ENCODE results near the gene AUP1. TPM values are rescaled to one million over a fixed set of nuclear protein-coding genes. Genes with fewer than 3 reads are reported as not detected.

Gene AUP1
- total RNA-seq, 2 donors from 2014 or later: 85.5 to 113 TPM

- Histone ChIP-seq H3K4me1 (ENCODE audit: control insufficient read depth in 1 of 2, low read depth in 2 of 2) (peaks cover 16 to 43% of the 10 kb centered on the region in 2 donors), H3K27ac (no peak overlapping the region), H3K4me3 (no peak overlapping the region), H3K27me3 (replicated peaks; ENCODE audit: insufficient read depth) (peaks cover 6% of the 10 kb centered on the region), H3K9me3 (no peaks in the 10 kb centered on the region), H3K36me3 (peaks cover 11% of the 10 kb centered on the region)
- DNase-seq (ENCODE audit: low spot score) (no peak), ATAC-seq (ENCODE audit: insufficient number of reproducible peaks, low FRiP score, low read depth) (no peak)
- TF ChIP-seq, protein P1, sequence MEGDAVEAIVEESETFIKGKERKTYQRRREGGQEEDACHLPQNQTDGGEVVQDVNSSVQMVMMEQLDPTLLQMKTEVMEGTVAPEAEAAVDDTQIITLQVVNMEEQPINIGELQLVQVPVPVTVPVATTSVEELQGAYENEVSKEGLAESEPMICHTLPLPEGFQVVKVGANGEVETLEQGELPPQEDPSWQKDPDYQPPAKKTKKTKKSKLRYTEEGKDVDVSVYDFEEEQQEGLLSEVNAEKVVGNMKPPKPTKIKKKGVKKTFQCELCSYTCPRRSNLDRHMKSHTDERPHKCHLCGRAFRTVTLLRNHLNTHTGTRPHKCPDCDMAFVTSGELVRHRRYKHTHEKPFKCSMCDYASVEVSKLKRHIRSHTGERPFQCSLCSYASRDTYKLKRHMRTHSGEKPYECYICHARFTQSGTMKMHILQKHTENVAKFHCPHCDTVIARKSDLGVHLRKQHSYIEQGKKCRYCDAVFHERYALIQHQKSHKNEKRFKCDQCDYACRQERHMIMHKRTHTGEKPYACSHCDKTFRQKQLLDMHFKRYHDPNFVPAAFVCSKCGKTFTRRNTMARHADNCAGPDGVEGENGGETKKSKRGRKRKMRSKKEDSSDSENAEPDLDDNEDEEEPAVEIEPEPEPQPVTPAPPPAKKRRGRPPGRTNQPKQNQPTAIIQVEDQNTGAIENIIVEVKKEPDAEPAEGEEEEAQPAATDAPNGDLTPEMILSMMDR (IDR thresholded peaks at IDR 0.05): no peak
These were observed 28.9 kb downstream of the AUP1 start for GRCh38 chr2:74500578-74500946.

GRCh38 chr2:74499940-74500577 lies 29.4 kb downstream of the AUP1 start:
- Histone ChIP-seq H3K36me3 (peaks cover 6% of the 10 kb centered on the region), H3K4me3 (no peak overlapping the region), H3K27me3 (replicated peaks; ENCODE audit: insufficient read depth) (peaks cover 6% of the 10 kb centered on the region), H3K27ac (no peak overlapping the region), H3K4me1 (ENCODE audit: control insufficient read depth in 1 of 2, low read depth in 2 of 2) (peaks cover 16 to 41% of the 10 kb centered on the region in 2 donors), H3K9me3 (no peaks in the 10 kb centered on the region)
- DNase-seq (ENCODE audit: low spot score): no peak
- TF ChIP-seq, protein P1 (IDR thresholded peaks at IDR 0.05): no peak
- ATAC-seq (ENCODE audit: insufficient number of reproducible peaks, low FRiP score, low read depth): no peak

- peak within 1 kb of the TSS; percentile 65 for H3K4me3 ChIP-seq
- no peaks in the 10 kb centered on the region for H3K9me3 ChIP-seq
- no peak for DNase-seq (ENCODE audit: low spot score)
- peaks cover 6% of the 10 kb centered on the region for H3K27me3 ChIP-seq (replicated peaks; ENCODE audit: insufficient read depth)
- no peak for ATAC-seq (ENCODE audit: insufficient number of reproducible peaks, low FRiP score, low read depth)
- H3K4me1 ChIP-seq (ENCODE audit: control insufficient read depth in 1 of 2, low read depth in 2 of 2): peaks cover 16 to 41% of the 10 kb centered on the region in 2 donors
- H3K36me3 ChIP-seq: no peaks in the 10 kb centered on the region
- TF ChIP-seq, protein P1 (IDR thresholded peaks at IDR 0.05): no peak
- H3K27ac ChIP-seq: peak within 1 kb of the TSS in 1 of 2 donors; percentile 37
These were observed 30.1 kb downstream of the AUP1 start, which contains the start of gene LBX2 for GRCh38 chr2:74499267-74499939. LBX2 (minus strand) TSS chr2:74499603; CDS start chr2:74499537, 66 bp downstream.

DNA sequence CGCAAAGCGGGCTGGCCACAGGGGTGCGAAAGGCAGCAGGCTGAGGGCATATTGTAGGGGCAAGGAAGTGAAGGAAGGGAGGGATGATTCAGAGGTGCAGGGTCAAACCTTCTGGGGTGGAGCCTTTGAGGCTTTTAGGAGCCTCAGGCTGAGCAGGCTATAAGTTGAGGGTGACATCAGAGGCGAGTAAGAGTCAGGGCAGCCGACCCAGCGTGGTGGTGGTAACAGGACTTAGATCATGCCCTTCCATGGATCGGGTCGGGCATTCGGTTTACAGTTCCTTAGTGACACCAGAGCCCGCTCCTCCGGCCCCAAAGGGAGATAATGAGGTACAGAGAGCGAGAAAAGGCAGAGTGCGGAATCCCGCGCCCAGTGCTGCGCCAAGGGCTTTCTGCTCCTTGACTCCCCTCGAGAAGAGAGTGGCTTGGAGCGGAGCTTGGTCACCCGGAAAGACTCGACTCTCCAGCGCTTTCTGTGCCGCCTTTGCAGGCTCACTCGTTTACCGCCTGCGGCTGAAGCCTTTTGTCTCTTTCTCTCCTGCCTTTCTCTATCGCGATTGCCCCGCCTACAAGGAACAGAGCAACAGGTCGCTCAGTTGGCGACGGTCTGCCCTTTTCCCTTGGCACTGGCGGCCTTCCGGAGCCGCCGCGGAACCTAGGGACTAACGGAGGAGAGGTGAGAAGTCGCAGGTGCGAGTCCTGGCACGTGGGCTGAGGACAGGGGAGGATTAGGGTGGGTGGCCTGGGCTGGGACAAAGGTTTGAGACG lies 30.8 kb downstream of the AUP1 start:
- ATAC-seq (ENCODE audit: insufficient number of reproducible peaks, low FRiP score, low read depth) (no peak), DNase-seq (ENCODE audit: low spot score) (no peak)
- Histone ChIP-seq H3K36me3 (peaks cover 1% of the 10 kb centered on the region), H3K9me3 (no peaks in the 10 kb centered on the region), H3K27me3 (replicated peaks; ENCODE audit: insufficient read depth) (peaks cover 6% of the 10 kb centered on the region), H3K4me3 (peak overlapping the region; percentile 65), H3K4me1 (ENCODE audit: control insufficient read depth in 1 of 2, low read depth in 2 of 2) (peaks cover 16 to 41% of the 10 kb centered on the region in 2 donors), H3K27ac (peak overlapping the region in 1 of 2 donors; percentile 37)
- TF ChIP-seq, protein P1 (IDR thresholded peaks at IDR 0.05): no peak
